Measurements from ENCODE around the gene RDH16. TPM values are rescaled to one million over a fixed set of nuclear protein-coding genes. Genes with fewer than 3 reads are reported as not detected.

Gene RDH16
- total RNA-seq, 1 donor from 2014 or later, result 1.2 TPM

GRCh38 chr12:56993346-56993745 is 35.9 kb upstream of the RDH16 start:
- Mint-ChIP-seq H3K9me3 (no peaks in the 10 kb centered on the region), H3K36me3 (peaks cover 11% of the 10 kb centered on the region), H3K27ac (no peak overlapping the region), H3K27me3 (ENCODE audit: insufficient read depth, low read depth) (no peaks in the 10 kb centered on the region), H3K4me3 (no peak overlapping the region), H3K4me1 (no peaks in the 10 kb centered on the region)
- Histone ChIP-seq H3K36me3 (no peaks in the 10 kb centered on the region), H3K4me2 (no peak overlapping the region), H3K79me2 (ENCODE audit: low read depth) (peaks cover 2% of the 10 kb centered on the region), H3F3A (ENCODE audit: low read depth) (no peaks in the 10 kb centered on the region), H2AFZ (replicated peaks) (no peak overlapping the region), H3K27me3 (no peaks in the 10 kb centered on the region), H3K9me3 (ENCODE audit: low read depth) (no peaks in the 10 kb centered on the region), H3K4me1 (no peaks in the 10 kb centered on the region), H3K4me3 (no peak overlapping the region), H3K9ac (no peak overlapping the region), H3K27ac (no peak overlapping the region), H4K20me1 (ENCODE audit: low read depth) (peaks cover 12% of the 10 kb centered on the region)
- DNase-seq (ENCODE audit: low spot score), result no peak
- TF ChIP-seq EZH2phosphoT487 (IDR thresholded peaks at IDR 0.05), result no peak
- TF ChIP-seq EZH2 (IDR thresholded peaks at IDR 0.05), result no peak
- TF ChIP-seq, protein P1, sequence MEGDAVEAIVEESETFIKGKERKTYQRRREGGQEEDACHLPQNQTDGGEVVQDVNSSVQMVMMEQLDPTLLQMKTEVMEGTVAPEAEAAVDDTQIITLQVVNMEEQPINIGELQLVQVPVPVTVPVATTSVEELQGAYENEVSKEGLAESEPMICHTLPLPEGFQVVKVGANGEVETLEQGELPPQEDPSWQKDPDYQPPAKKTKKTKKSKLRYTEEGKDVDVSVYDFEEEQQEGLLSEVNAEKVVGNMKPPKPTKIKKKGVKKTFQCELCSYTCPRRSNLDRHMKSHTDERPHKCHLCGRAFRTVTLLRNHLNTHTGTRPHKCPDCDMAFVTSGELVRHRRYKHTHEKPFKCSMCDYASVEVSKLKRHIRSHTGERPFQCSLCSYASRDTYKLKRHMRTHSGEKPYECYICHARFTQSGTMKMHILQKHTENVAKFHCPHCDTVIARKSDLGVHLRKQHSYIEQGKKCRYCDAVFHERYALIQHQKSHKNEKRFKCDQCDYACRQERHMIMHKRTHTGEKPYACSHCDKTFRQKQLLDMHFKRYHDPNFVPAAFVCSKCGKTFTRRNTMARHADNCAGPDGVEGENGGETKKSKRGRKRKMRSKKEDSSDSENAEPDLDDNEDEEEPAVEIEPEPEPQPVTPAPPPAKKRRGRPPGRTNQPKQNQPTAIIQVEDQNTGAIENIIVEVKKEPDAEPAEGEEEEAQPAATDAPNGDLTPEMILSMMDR (IDR thresholded peaks at IDR 0.05), result no peak

GRCh38 chr12:56991319-56992246 is 34.2 kb upstream of the RDH16 start:
- no peaks in the 10 kb centered on the region for H3K9me3 Mint-ChIP-seq
- no peaks in the 10 kb centered on the region for H3F3A ChIP-seq (ENCODE audit: low read depth)

DNA sequence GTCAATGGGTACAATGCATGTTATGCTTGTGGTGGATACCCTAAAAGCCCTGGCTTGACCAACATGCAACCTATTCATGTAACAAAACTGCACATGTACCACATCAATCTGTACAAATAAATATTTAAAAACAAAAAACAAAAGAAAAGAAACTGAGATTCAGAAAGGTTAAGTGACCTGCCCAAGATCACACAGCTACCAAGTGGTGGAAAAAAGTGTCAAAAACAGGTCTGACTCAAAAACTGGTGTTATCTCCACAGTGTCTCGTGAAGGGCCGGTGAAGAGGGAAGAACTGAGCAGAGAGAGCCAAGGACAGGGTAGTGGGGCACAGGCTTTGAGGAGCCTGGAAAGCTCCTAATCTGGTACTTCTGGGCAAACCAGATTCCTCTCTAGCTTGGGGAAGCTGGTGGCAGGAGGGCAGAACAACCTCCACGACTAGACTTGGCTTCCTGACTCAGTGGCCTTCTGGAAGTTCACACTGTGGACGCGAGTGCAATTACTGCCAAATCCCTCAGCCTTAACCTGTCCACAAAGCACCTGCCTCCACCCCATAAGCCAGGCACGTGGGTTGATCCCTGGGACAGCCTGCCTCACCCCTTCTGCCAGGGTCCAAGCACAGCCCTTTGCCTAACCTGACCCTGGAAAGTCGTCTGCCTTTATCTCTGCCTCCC is 33.4 kb upstream of the RDH16 start:
- no peak overlapping the region for H3K27ac ChIP-seq
- no peaks in the 10 kb centered on the region for H3K27me3 ChIP-seq
- H3K79me2 ChIP-seq (ENCODE audit: low read depth), result no peaks in the 10 kb centered on the region
- no peak for DNase-seq (ENCODE audit: low spot score)
- Mint-ChIP-seq H3K27me3 (ENCODE audit: insufficient read depth, low read depth) (no peaks in the 10 kb centered on the region), H3K27ac (no peak overlapping the region), H3K4me3 (no peak overlapping the region), H3K36me3 (peaks cover 2% of the 10 kb centered on the region), H3K9me3 (no peaks in the 10 kb centered on the region), H3K4me1 (peaks cover 3% of the 10 kb centered on the region)
- no peak overlapping the region for H3K4me3 ChIP-seq
- no peak overlapping the region for H3K4me2 ChIP-seq
- H2AFZ ChIP-seq (replicated peaks), result no peak overlapping the region
- H3K36me3 ChIP-seq, result no peaks in the 10 kb centered on the region
- TF ChIP-seq, protein P1 (IDR thresholded peaks at IDR 0.05), result no peak
- H3K9ac ChIP-seq, result no peak overlapping the region
- H3F3A ChIP-seq (ENCODE audit: low read depth), result no peaks in the 10 kb centered on the region
- no peaks in the 10 kb centered on the region for H3K4me1 ChIP-seq
- H4K20me1 ChIP-seq (ENCODE audit: low read depth), result no peaks in the 10 kb centered on the region
- H3K9me3 ChIP-seq (ENCODE audit: low read depth), result no peaks in the 10 kb centered on the region

More at GRCh38 chr12:56991319-56992246, 34.2 kb upstream of the RDH16 start:
- Histone ChIP-seq H3K9me3 (ENCODE audit: low read depth) (no peaks in the 10 kb centered on the region), H3K4me3 (no peak overlapping the region), H3K27ac (no peak overlapping the region), H3K4me1 (no peaks in the 10 kb centered on the region), H3K27me3 (no peaks in the 10 kb centered on the region), H3K9ac (no peak overlapping the region), H3K79me2 (ENCODE audit: low read depth) (no peaks in the 10 kb centered on the region), H3K4me2 (no peak overlapping the region), H4K20me1 (ENCODE audit: low read depth) (no peaks in the 10 kb centered on the region), H2AFZ (replicated peaks) (no peak overlapping the region), H3K36me3 (no peaks in the 10 kb centered on the region)
- DNase-seq (ENCODE audit: low spot score), result no peak
- Mint-ChIP-seq H3K4me3 (no peak overlapping the region), H3K4me1 (peaks cover 3% of the 10 kb centered on the region), H3K27ac (no peak overlapping the region), H3K36me3 (peaks cover 9% of the 10 kb centered on the region), H3K27me3 (ENCODE audit: insufficient read depth, low read depth) (no peaks in the 10 kb centered on the region)
- TF ChIP-seq, protein P1 (IDR thresholded peaks at IDR 0.05), result no peak
- TF ChIP-seq EZH2 (IDR thresholded peaks at IDR 0.05), result no peak
- TF ChIP-seq EZH2phosphoT487 (IDR thresholded peaks at IDR 0.05), result no peak
